T-helper 2 cell (primary cell): ENCODE data around the gene GRB2.
A peak's percentile ranks its signal among the peaks of the same experiment; 100 is the strongest.
"Not testable (repeated sequence)": the region's sequence is repeated elsewhere in the genome, so short reads cannot be mapped to it uniquely, and the experiment has no call there.

Experiments used
- DNase-seq, 5 experiments: peaks; one replicate each; pipeline versions ENCODE4 v3.0.0 to v3.0.0-alpha.2; 2012 to 2022

Gene GRB2

DNA sequence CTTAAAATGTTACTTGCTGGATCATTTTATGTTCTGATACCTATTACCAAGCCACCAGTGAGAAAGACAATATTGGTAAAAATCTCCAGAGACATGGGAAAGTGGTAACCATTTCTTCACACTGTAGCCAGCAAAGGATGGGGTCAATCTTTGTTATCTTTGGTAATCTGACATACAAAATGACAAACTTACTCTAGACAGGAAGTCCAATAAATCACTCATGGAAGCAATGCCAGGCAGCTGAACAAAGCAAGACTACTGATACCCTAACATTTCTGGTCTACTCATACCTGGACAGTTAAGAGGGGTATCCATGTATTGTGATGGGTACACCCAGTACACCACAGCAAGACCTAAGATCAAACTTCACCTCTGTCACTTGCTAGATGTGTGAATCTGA, 19.0 kb downstream of the GRB2 start:
- no peak for DNase-seq

GRCh38 chr17:75384751-75385150, 20.7 kb downstream of the GRB2 start:
- DNase-seq = no peak

GRCh38 chr17:75383842-75384195, 21.7 kb downstream of the GRB2 start:
- DNase-seq = no peak

GRCh38 chr17:75380750-75381149, 24.7 kb downstream of the GRB2 start:
- no peak for DNase-seq

DNA sequence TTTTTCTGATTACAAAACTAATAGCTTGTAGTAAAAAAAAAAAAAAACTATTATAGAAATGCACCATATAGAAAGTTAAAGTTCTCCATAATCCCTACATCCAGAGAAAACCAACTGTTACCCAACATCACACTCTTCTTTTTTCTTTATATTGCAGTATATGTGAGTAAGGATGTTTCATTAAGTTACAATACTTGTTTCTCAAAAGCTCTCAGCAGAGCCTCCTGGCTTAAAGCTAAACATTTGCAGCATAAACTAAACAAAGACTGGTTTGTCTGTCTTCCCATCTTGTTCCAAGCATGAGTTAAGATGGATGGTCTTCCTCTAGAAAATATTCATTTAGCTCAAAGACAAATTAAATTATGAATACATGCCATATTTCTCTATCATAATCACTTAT, 25.2 kb downstream of the GRB2 start:
- no peak for DNase-seq

DNA sequence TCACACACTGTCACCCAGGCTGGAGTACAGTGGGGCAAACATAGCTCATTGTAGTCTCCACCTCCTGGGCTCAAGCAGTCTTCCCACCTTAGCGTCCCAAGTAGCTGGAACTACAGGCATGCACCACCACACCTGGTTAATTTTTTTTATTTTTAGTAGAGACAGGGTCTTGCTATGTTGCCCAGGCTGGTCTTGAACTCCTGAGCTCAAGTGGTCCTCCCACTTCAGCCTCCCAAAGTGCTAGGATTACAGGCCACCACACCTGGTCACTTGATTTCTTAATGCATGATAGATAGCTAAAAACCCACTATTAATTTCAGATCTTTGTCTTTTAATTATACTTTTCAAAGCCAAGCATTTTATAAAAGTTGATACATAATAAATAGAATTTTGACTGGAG, 26.1 kb downstream of the GRB2 start:
- not testable (repeated sequence) for DNase-seq

DNA sequence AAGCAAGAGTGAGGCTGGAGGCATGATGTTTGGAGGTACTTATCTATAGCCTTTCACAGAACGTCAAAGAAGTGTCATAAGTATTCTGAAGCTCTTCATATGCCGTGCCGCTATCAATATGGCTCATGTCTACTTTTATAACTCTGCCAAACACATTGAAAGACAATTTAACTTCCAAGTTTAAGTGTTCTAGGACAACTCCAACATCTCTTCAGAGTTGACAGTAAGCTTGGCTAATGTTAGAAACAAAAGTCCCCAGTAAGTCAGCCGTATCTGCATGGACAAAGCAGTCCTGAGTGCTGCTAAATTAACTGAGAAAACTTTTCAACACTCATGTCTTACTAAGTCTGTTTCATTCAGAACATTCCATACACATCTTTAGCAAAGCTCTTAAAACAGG, 32.2 kb downstream of the GRB2 start:
- DNase-seq = no peak

DNA sequence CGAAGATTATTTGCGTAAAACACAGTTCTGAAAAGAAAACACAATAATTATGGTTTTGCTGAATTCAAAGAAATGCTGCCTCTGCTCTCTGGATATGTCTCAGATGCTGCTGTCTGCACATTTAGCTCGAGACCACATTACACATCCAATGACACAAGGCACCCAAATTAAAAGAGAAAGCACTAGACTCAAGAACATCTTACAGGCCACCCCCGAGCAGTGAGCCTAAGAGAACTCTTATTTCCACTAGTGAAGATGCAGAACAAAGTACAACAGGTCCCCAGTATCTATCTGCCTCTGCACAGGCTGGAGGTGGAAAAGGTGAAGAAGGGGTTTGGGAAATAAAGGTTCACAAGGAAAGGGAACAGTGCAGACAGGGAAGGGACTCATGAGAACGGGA, 33.5 kb downstream of the GRB2 start:
- peak in 1 of 5 experiments; percentile 75 for DNase-seq

DNA sequence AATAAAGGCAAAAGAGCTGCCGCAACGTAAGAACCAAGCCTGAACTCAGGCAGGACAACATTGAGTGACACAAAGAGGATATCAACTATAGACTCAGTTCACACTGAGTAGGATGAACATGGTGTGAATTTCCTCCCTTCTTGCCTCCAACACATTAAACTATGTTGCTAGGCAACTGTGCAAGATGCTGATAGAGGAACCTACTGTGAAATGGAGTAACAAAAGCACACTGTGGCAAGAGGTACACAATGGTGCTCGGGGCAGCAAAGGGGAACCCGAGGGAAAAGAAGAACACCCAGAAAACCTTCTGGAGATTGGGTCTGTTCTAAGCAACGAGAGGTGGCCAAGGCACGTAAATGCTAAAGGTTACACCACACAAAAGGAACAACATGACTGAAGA, 34.1 kb downstream of the GRB2 start:
- DNase-seq = peak in 1 of 5 experiments; percentile 56

- no peak for DNase-seq
Measured at GRCh38 chr17:75370286-75370915, 35.1 kb downstream of the GRB2 start.

GRCh38 chr17:75367838-75368789, 37.4 kb downstream of the GRB2 start:
- not testable (repeated sequence) for DNase-seq

- DNase-seq = peak in 1 of 5 experiments; percentile 33
Measured at GRCh38 chr17:75367312-75367711, 38.2 kb downstream of the GRB2 start.

GRCh38 chr17:75366432-75366831, 39.0 kb downstream of the GRB2 start:
- DNase-seq = no peak

DNA sequence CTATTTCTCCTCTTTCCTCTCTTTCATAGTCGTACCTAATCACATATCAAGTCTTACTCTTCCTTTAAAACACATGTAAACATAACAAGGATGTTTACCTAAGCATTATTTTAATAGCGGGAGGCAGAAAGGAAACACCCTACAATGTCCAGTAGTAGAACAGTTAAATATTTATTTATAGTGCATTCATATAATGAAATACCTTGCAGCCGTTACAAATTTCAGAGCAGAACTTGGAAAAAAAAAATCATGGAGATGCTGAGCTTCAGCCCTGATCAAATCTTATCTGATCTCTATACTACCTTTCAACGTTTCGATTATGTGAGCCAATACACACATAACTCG, 39.6 kb downstream of the GRB2 start:
- no peak for DNase-seq

DNA sequence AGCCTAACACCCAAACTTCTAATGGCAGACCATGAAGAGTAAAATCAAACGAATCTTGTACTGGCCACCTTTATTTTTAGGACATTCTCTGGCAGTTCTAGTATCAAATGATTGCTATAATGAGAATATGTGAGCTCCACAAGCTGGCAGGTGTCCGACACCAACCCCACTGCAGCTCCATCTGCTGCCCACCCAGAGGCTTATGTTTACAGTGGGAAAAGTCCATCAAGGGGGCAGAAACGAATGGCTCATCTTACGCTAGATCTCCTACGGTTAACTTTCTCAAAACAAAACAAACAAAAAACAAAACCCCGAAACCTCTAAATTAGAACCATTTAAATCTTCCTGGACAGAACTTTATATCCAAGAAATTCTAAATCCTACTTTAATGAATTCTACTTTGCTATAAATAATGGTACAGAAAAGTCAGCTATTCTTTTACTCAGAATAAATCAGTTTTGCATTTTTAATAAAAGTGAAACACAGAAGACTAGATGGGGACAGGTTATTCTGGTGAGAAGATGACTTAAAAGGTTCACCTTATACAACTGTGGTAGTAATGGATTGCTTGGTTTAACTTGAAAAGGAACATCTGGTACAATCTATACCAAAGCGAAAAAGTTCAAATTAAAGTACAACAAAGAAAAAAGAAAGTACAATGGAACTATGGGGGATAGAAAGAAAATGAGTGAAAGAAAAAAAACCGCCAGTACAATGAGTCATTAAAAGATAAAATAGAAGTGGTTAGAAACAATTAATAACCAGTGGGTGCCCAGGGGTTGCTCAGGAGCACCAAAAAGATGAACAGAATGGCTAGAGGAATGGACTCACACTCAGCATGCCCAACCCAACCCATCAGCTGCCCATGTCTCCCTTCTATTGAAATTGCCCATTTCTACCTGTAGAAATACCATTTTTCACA, 40.2 kb downstream of the GRB2 start:
- no peak for DNase-seq

GRCh38 chr17:75364078-75364477, 41.4 kb downstream of the GRB2 start:
- DNase-seq = peak in 1 of 5 experiments; percentile 29

GRCh38 chr17:75361996-75362395, 43.5 kb downstream of the GRB2 start:
- no peak for DNase-seq

DNA sequence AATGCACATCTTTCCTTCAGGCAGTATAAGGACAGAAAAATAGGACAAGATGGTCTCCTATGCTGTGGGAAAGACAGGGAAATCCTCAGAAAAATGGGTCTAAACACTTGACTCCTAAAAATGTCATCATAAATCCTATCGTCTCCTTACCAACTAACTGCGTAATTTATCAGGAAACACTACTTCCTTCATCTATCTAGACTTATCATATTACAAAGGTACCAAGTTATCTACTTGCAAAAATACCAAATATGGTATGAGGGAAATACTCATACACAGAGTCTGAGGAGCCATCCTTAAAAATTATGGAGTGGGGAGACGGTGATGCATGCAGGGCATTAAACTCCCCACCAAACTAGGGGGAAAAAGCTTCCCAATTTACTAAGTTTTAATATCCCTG, 44.1 kb downstream of the GRB2 start:
- DNase-seq = no peak

DNA sequence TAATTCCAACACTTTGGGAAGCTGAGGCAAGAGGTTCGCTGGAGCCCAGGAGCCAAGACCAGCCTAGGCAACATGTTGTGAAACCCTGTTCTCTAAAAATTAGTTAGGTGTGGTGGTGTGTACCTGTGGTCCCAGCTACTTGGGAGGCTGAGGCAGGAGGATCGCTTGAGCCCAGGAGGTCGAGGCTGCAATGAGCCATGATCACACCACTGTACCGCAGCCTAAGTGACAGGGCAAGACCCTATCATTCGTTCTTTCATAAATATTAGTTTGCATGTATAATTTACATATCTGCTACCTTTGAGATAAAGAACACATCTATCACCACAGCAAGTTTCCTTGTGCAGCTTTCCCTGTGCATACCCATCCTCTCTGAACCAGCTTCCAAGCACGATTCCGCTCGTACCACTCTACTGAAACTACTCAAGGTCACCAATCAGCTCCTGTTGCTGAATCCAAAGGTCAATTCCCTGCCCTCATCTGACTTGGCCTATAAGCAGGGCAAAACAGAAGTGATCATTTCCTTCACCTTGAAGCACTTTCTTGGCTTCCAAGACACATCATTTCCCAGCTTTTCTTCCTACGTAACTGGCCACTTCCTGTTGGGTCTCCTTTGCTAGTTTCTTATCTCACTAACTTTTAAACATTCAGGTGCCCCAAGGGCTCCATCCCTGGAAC, 49.1 kb downstream of the GRB2 start:
- DNase-seq = no peak

DNA sequence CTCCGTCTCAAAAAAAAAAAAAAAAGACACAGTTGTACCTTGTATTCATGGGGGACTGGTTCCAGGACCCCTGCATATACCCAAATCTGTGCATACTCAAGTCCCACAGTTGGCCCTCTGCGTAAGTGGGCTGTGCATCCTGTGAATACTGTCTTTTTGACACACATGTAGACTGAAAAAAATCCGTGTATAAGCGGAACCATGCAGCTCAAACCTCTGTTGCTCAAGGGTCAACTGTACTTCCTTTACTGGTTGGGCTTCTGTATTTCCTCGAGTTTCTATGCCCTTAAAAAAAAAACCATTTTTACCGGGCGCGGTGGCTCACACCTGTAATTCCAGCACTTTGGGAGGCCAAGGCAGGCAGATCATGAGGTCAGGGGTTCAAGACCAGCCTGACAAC, 52.3 kb downstream of the GRB2 start:
- no peak for DNase-seq

DNA sequence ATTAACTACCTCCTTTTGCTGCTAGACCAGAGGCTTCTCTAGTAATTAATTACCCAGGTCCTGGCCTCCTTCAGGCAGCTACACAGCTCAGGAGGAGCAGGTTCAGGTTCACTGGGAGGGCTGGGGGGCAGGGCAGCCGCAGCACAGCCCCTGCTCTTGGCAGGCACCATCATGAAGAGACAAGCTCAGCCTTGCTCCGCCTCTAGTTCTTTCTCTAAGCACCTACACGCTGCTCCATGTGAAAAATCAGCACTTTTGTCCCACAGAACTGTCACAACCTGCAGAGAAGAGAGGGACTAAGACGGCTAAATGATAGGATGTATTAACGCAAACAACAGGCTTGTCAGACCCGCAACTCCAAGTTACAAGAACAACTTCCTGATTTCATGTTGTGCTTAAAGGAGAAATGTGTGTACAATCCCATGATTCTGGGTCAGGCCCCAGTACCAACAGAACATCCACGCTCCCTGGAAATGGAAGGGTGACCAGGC, 53.4 kb downstream of the GRB2 start:
- DNase-seq = no peak

DNA sequence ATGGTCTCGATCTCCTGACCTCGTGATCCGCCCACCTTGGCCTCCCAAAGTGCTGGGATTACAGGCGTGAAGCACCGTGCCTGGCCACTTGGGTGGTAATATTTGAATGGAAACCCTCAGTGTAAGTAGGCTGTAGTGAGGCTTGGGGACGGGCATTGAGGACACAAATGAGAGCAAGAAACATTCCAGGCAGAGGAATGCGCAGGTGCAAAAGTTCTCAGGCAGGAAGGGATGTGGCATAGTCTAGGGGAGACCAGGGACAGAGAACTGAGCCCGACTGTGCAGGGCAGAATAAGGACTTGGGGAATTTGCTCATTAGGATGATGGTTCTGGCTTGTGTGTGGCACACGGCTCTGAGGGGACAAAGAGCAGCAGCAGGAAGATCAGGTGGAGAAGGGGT, 54.8 kb downstream of the GRB2 start:
- DNase-seq = no peak

DNA sequence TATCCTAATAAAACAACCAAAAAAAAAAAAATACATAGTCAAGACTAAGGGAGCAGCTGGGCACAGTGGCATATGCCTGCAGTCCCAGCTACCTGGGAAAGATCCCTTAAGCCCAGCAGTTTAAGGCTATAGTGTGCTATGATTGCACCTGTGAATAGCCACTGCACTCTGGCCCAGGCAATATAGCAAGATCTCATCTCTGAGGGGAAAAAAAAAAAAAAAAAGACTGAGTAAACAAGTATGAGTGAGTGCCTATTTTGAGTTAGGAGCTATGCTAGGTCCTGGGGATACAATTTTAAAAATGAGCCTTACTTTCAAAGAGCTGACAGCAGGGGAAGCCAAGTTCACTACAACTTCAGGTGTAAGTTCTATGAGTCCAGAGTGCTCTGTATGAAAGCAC, 55.4 kb downstream of the GRB2 start:
- no peak for DNase-seq
